Measurements from ENCODE around the gene MAMSTR.

MAMSTR gene

DNA sequence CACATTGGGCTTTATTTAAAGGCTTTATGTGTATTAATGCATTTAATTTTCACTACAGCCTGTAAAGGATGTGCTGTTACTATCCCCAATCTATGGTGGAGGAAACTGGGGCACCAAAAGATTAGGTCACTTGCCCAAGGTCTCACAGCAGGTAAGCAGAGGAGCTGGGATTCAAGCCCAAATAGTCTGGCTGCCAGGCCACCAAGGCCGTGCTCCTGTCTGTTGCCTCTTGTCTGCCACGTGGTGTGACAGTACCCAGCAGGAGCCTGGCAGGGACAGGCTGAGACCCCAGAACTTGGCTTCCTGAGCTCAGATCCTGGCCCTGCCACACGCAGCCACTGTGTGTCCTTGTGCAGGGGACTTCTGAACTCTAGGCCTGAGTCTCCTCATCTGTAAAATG is 51.2 kb downstream of the MAMSTR start:
- Histone ChIP-seq H3K9me2 (replicated peaks; ENCODE audit: insufficient read depth, low read length) (no peaks in the 10 kb centered on the region), H3K9me3 (replicated peaks; ENCODE audit: insufficient read depth, low read length) (no peaks in the 10 kb centered on the region), H2AFZ (ENCODE audit: low read length) (no peak overlapping the region), H3K27ac (ENCODE audit: low read length) (no peak overlapping the region), H3F3A (ENCODE audit: insufficient read depth, low read length) (no peaks in the 10 kb centered on the region), H3K27me3 (replicated peaks; ENCODE audit: insufficient read depth, low read length) (peaks cover 38% of the 10 kb centered on the region), H3K36me3 (replicated peaks; ENCODE audit: insufficient read depth, low read length) (no peaks in the 10 kb centered on the region), H3K79me2 (ENCODE audit: low read length) (no peaks in the 10 kb centered on the region), H3K4me3 (ENCODE audit: low read length) (no peak overlapping the region), H3K9ac (ENCODE audit: low read length) (no peak overlapping the region), H3K4me1 (ENCODE audit: low read length) (no peaks in the 10 kb centered on the region), H3K4me2 (ENCODE audit: low read depth, low read length) (no peak overlapping the region), H4K20me1 (ENCODE audit: insufficient read depth, low read length) (no peaks in the 10 kb centered on the region)
- DNase-seq: no peak
- TF ChIP-seq EZH2phosphoT487 (IDR thresholded peaks at IDR 0.05; ENCODE audit: low read length) (no peak), EZH2 (optimal IDR thresholded peaks at IDR 0.05; ENCODE audit: low read depth, low read length) (no peak)
- TF ChIP-seq, protein P1, sequence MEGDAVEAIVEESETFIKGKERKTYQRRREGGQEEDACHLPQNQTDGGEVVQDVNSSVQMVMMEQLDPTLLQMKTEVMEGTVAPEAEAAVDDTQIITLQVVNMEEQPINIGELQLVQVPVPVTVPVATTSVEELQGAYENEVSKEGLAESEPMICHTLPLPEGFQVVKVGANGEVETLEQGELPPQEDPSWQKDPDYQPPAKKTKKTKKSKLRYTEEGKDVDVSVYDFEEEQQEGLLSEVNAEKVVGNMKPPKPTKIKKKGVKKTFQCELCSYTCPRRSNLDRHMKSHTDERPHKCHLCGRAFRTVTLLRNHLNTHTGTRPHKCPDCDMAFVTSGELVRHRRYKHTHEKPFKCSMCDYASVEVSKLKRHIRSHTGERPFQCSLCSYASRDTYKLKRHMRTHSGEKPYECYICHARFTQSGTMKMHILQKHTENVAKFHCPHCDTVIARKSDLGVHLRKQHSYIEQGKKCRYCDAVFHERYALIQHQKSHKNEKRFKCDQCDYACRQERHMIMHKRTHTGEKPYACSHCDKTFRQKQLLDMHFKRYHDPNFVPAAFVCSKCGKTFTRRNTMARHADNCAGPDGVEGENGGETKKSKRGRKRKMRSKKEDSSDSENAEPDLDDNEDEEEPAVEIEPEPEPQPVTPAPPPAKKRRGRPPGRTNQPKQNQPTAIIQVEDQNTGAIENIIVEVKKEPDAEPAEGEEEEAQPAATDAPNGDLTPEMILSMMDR (IDR thresholded peaks at IDR 0.05; ENCODE audit: low read length): no peak

- H4K20me1 ChIP-seq (ENCODE audit: insufficient read depth, low read length): no peaks in the 10 kb centered on the region
- H3K9me2 ChIP-seq (replicated peaks; ENCODE audit: insufficient read depth, low read length): no peaks in the 10 kb centered on the region
- no peak overlapping the region for H2AFZ ChIP-seq (ENCODE audit: low read length)
- no peak overlapping the region for H3K4me2 ChIP-seq (ENCODE audit: low read depth, low read length)
- H3K27me3 ChIP-seq (replicated peaks; ENCODE audit: insufficient read depth, low read length): peaks cover 22% of the 10 kb centered on the region; the same call in 1 of the 2 replicates
- no peak overlapping the region for H3K4me3 ChIP-seq (ENCODE audit: low read length)
- no peaks in the 10 kb centered on the region for H3F3A ChIP-seq (ENCODE audit: insufficient read depth, low read length)
- H3K4me1 ChIP-seq (ENCODE audit: low read length): peaks cover 2% of the 10 kb centered on the region
- H3K9ac ChIP-seq (ENCODE audit: low read length): no peak overlapping the region
- H3K27ac ChIP-seq (ENCODE audit: low read length): no peak overlapping the region
- DNase-seq: no peak
- no peaks in the 10 kb centered on the region for H3K79me2 ChIP-seq (ENCODE audit: low read length)
- TF ChIP-seq, protein P1 (IDR thresholded peaks at IDR 0.05; ENCODE audit: low read length): no peak
- no peak for TF ChIP-seq EZH2 (optimal IDR thresholded peaks at IDR 0.05; ENCODE audit: low read depth, low read length)
- TF ChIP-seq EZH2phosphoT487 (IDR thresholded peaks at IDR 0.05; ENCODE audit: low read length): no peak
- no peaks in the 10 kb centered on the region for H3K36me3 ChIP-seq (replicated peaks; ENCODE audit: insufficient read depth, low read length)
- no peaks in the 10 kb centered on the region for H3K9me3 ChIP-seq (replicated peaks; ENCODE audit: insufficient read depth, low read length)
Observed at GRCh38 chr19:48665786-48666185, 53.7 kb downstream of the MAMSTR start.

GRCh38 chr19:48664476-48664875 is 55.0 kb downstream of the MAMSTR start:
- H3K4me1 ChIP-seq (ENCODE audit: low read length): peaks cover 4% of the 10 kb centered on the region
- H3K27me3 ChIP-seq (replicated peaks; ENCODE audit: insufficient read depth, low read length): peaks cover 24% of the 10 kb centered on the region; the same call in 1 of the 2 replicates
- H3K9me2 ChIP-seq (replicated peaks; ENCODE audit: insufficient read depth, low read length): no peaks in the 10 kb centered on the region
- no peaks in the 10 kb centered on the region for H4K20me1 ChIP-seq (ENCODE audit: insufficient read depth, low read length)
- no peak overlapping the region for H3K9ac ChIP-seq (ENCODE audit: low read length)
- no peaks in the 10 kb centered on the region for H3K36me3 ChIP-seq (replicated peaks; ENCODE audit: insufficient read depth, low read length)
- H3K9me3 ChIP-seq (replicated peaks; ENCODE audit: insufficient read depth, low read length): no peaks in the 10 kb centered on the region
- no peaks in the 10 kb centered on the region for H3K79me2 ChIP-seq (ENCODE audit: low read length)
- TF ChIP-seq EZH2phosphoT487 (IDR thresholded peaks at IDR 0.05; ENCODE audit: low read length): no peak
- TF ChIP-seq, protein P1 (IDR thresholded peaks at IDR 0.05; ENCODE audit: low read length): no peak
- TF ChIP-seq EZH2 (optimal IDR thresholded peaks at IDR 0.05; ENCODE audit: low read depth, low read length): no peak
- no peak overlapping the region for H3K27ac ChIP-seq (ENCODE audit: low read length)
- no peak for DNase-seq
- H2AFZ ChIP-seq (ENCODE audit: low read length): no peak overlapping the region
- H3K4me2 ChIP-seq (ENCODE audit: low read depth, low read length): no peak overlapping the region
- no peak overlapping the region for H3K4me3 ChIP-seq (ENCODE audit: low read length)
- H3F3A ChIP-seq (ENCODE audit: insufficient read depth, low read length): no peaks in the 10 kb centered on the region
